HG03064 (cell line): ENCODE results near the gene FXYD2.
"Not testable (repeated sequence)": the region's sequence is repeated elsewhere in the genome, so short reads cannot be mapped to it uniquely, and the experiment has no call there.

Experiments used
- ATAC-seq: cut with Tn5 transposase; IDR thresholded peaks from one replicate; pipeline ENCODE4 v1.9.1; 2021; ENCODE audit warnings: low read depth; ENCODE audit not compliant: unreplicated experiment

Gene FXYD2

GRCh38 chr11:117824571-117825537 lies at the start of gene FXYD2:
TSS of gene FXYD2 (minus strand) at chr11:117824744. CDS start at chr11:117824678, 66 bp downstream.
- ATAC-seq, result no peak

- ATAC-seq, result no peak
Observed at GRCh38 chr11:117873828-117874125, 49.2 kb upstream of the FXYD2 start.

- no peak for ATAC-seq
Observed at GRCh38 chr11:117872975-117873827, 48.7 kb upstream of the FXYD2 start.

- ATAC-seq, result no peak
Observed at GRCh38 chr11:117872420-117872961, 47.9 kb upstream of the FXYD2 start.

- no peak for ATAC-seq
Observed at GRCh38 chr11:117871784-117872183, 47.2 kb upstream of the FXYD2 start.

GRCh38 chr11:117871160-117871559 lies 46.6 kb upstream of the FXYD2 start:
- ATAC-seq, result no peak

- ATAC-seq, result no peak
Observed at GRCh38 chr11:117870103-117870952, 45.8 kb upstream of the FXYD2 start.

GRCh38 chr11:117869604-117870003 lies 45.1 kb upstream of the FXYD2 start:
- ATAC-seq, result no peak

GRCh38 chr11:117868815-117869561 lies 44.4 kb upstream of the FXYD2 start:
- ATAC-seq, result no peak

- ATAC-seq, result no peak
Observed at GRCh38 chr11:117868088-117868487, 43.5 kb upstream of the FXYD2 start.

- no peak for ATAC-seq
Observed at GRCh38 chr11:117866526-117866925, 42.0 kb upstream of the FXYD2 start.

- ATAC-seq, result not testable (repeated sequence)
Observed at GRCh38 chr11:117865546-117865945, 41.0 kb upstream of the FXYD2 start.

- no peak for ATAC-seq
Observed at GRCh38 chr11:117863383-117863782, 38.8 kb upstream of the FXYD2 start.

GRCh38 chr11:117862753-117863152 lies 38.2 kb upstream of the FXYD2 start:
- no peak for ATAC-seq

GRCh38 chr11:117862019-117862725 lies 37.6 kb upstream of the FXYD2 start:
- ATAC-seq, result no peak

- ATAC-seq, result no peak
Observed at GRCh38 chr11:117861151-117862018, 36.8 kb upstream of the FXYD2 start.

- ATAC-seq, result no peak
Observed at GRCh38 chr11:117860139-117860538, 35.6 kb upstream of the FXYD2 start.

- ATAC-seq, result no peak
Observed at GRCh38 chr11:117859488-117860112, 35.1 kb upstream of the FXYD2 start.
